Body of pancreas (tissue), 4 donors: ENCODE data around the gene GJA5. TPM values are rescaled to one million over a fixed set of nuclear protein-coding genes. Genes with fewer than 3 reads are reported as not detected.

Experiments used
- ATAC-seq: fragments of 150-250 bp; one replicate; pipeline ENCODE4 v1.9.1; 2016
- DNase-seq, 4 donors: peaks; one replicate each; pipeline ENCODE4 v3.0.0-alpha.2; 2019
- H3K27ac ChIP-seq, 4 donors: fragments of 200-600 bp; sonication (generic); 1 replicate in 3 of 4; 2 replicates in 1 of 4; pipeline versions ENCODE4 v1.5.1 to v1.6.1; 2016 to 2019; ENCODE audit warnings: mild to moderate bottlenecking in 1 of 4, mixed read lengths in 1 of 4, moderate library complexity in 1 of 4
- H3K27me3 ChIP-seq, 2 donors: fragments of 200-600 bp; sonication (generic); one replicate each; pipeline ENCODE4 v1.6.0; 2016; ENCODE audit warnings: mild to moderate bottlenecking in 1 of 2
- H3K36me3 ChIP-seq, 2 donors: fragments of 200-600 bp; sonication (generic); replicated peaks in 1 of 2; 2 replicates each; pipeline ENCODE4 v1.5.1; 2016; ENCODE audit warnings: low read depth in 2 of 2; ENCODE audit not compliant: insufficient read depth in 1 of 2
- H3K4me1 ChIP-seq: fragments of 200-600 bp; sonication (generic); one replicate; pipeline ENCODE4 v1.6.0; 2016
- H3K4me3 ChIP-seq, 2 donors: fragments of 200-600 bp; sonication (generic); 1 replicate in 1 of 2; 2 replicates in 1 of 2; pipeline ENCODE4 v1.5.1; 2016 to 2019
- H3K9me3 ChIP-seq, 3 donors: fragments of 200-600 bp; sonication (generic); 1 replicate in 2 of 3; 2 replicates in 1 of 3; pipeline ENCODE4 v1.5.1; 2016
- CTCF ChIP-seq, 7 experiments: fragments of 450-650 bp in 4 of 7; fragments of 200-600 bp in 3 of 7; sonication (generic) in 3 of 7; IDR thresholded peaks; one replicate each; pipeline ENCODE4 v1.5.1; 2016 to 2019; ENCODE audit warnings: antibody characterized with exemption in 7 of 7
- POLR2A ChIP-seq, 3 donors: fragments of 450-650 bp; IDR thresholded peaks; one replicate each; pipeline ENCODE4 v1.6.1; 2016; ENCODE audit warnings: antibody characterized with exemption in 3 of 3, mild to moderate bottlenecking in 2 of 3
- WGBS, 2 donors: methylation state at CpG; one replicate each; pipeline ENCODE4 v1.1.5; 2017; 5-methylcytosine and 5-hydroxymethylcytosine counted together
- intact Hi-C: fragments of 100-400 bp; cut with DNase I; formaldehyde crosslinking; loops from one replicate; pipeline ENCODE4 v1.15.1; 2023
- total RNA-seq, 2 donors: library from RNA; depleted of rRNA; stranded (reverse); fragments of >200 nt; gene quantifications; one replicate each; pipeline ENCODE4 v1.1.0, GENCODE V29; 2016

GJA5 gene
- total RNA-seq, 2 donors from 2014 or later = 0.99 to 8.8 TPM

- DNase-seq (no peak), ATAC-seq (no peak)
- intact Hi-C loops = no loop called here
- 84 to 91% methylated on average over 5 of the region's 5 CpGs for WGBS, 2 donors
- no peak for TF ChIP-seq POLR2A (IDR thresholded peaks at IDR 0.05)
- no peak for TF ChIP-seq CTCF (IDR thresholded peaks at IDR 0.05)
- no peak overlapping the region for H3K4me3 ChIP-seq
- no peaks in the 10 kb centered on the region for H3K9me3 ChIP-seq
- H3K27ac ChIP-seq = no peak overlapping the region
- no peaks in the 10 kb centered on the region for H3K36me3 ChIP-seq
- H3K4me1 ChIP-seq = no peaks in the 10 kb centered on the region
- no peaks in the 10 kb centered on the region for H3K27me3 ChIP-seq
Observed at GRCh38 chr1:147769106-147769505, 8.7 kb upstream of the GJA5 start.

- Histone ChIP-seq H3K27ac (no peak overlapping the region), H3K4me3 (no peak overlapping the region)
- DNase-seq = no peak
Observed at GRCh38 chr1:147768582-147768981, 8.2 kb upstream of the GJA5 start.

GRCh38 chr1:147768101-147768500 is 7.7 kb upstream of the GJA5 start:
- WGBS, 2 donors = 36 to 50% methylated on average over 1 of the region's 1 CpG
- H3K4me3 ChIP-seq = no peak overlapping the region
- no peak overlapping the region for H3K27ac ChIP-seq
- TF ChIP-seq CTCF (IDR thresholded peaks at IDR 0.05) (no peak), POLR2A (IDR thresholded peaks at IDR 0.05) (no peak)
- no peaks in the 10 kb centered on the region for H3K4me1 ChIP-seq
- H3K36me3 ChIP-seq = no peaks in the 10 kb centered on the region
- intact Hi-C loops = no loop called here
- ATAC-seq = no peak
- no peak for DNase-seq
- no peaks in the 10 kb centered on the region for H3K27me3 ChIP-seq
- no peaks in the 10 kb centered on the region for H3K9me3 ChIP-seq

More at GRCh38 chr1:147768582-147768981, 8.2 kb upstream of the GJA5 start:
- H3K36me3 ChIP-seq = no peaks in the 10 kb centered on the region
- H3K4me1 ChIP-seq = no peaks in the 10 kb centered on the region
- ATAC-seq = no peak
- H3K27me3 ChIP-seq = no peaks in the 10 kb centered on the region
- intact Hi-C loops = no loop called here
- H3K9me3 ChIP-seq = no peaks in the 10 kb centered on the region
- 90 to 96% methylated on average over 2 of the region's 2 CpGs for WGBS, 2 donors
- TF ChIP-seq CTCF (IDR thresholded peaks at IDR 0.05) (no peak), POLR2A (IDR thresholded peaks at IDR 0.05) (no peak)

GRCh38 chr1:147762233-147763024 is 2.0 kb upstream of the GJA5 start:
- ATAC-seq (no peak), DNase-seq (no peak)
- H3K9me3 ChIP-seq = no peaks in the 10 kb centered on the region
- H3K27ac ChIP-seq = no peak overlapping the region
- WGBS, 2 donors = 15 to 26% methylated on average over 3 of the region's 3 CpGs
- TF ChIP-seq POLR2A (IDR thresholded peaks at IDR 0.05) = no peak
- no peak for TF ChIP-seq CTCF (IDR thresholded peaks at IDR 0.05)
- H3K36me3 ChIP-seq = no peaks in the 10 kb centered on the region
- intact Hi-C loops = no loop called here
- no peaks in the 10 kb centered on the region for H3K4me1 ChIP-seq
- no peak overlapping the region for H3K4me3 ChIP-seq
- H3K27me3 ChIP-seq = no peaks in the 10 kb centered on the region
